Lower leg skin (tissue), 3 donors: ENCODE results near the gene HNF4A.

Experiments used
- POLR2A ChIP-seq, 2 donors: fragments of 450-650 bp; IDR thresholded peaks; one replicate each; pipeline ENCODE4 v1.6.1; 2016 to 2017; ENCODE audit warnings: antibody characterized with exemption in 2 of 2, mild to moderate bottlenecking in 1 of 2, moderate library complexity in 1 of 2
- TF ChIP-seq, protein P1 (sequence below), 3 donors: fragments of 450-650 bp; IDR thresholded peaks; one replicate each; pipeline ENCODE4 v1.5.1; 2016; ENCODE audit warnings: antibody characterized with exemption in 3 of 3, mild to moderate bottlenecking in 3 of 3, moderate library complexity in 2 of 3

- TF ChIP-seq, protein P1, sequence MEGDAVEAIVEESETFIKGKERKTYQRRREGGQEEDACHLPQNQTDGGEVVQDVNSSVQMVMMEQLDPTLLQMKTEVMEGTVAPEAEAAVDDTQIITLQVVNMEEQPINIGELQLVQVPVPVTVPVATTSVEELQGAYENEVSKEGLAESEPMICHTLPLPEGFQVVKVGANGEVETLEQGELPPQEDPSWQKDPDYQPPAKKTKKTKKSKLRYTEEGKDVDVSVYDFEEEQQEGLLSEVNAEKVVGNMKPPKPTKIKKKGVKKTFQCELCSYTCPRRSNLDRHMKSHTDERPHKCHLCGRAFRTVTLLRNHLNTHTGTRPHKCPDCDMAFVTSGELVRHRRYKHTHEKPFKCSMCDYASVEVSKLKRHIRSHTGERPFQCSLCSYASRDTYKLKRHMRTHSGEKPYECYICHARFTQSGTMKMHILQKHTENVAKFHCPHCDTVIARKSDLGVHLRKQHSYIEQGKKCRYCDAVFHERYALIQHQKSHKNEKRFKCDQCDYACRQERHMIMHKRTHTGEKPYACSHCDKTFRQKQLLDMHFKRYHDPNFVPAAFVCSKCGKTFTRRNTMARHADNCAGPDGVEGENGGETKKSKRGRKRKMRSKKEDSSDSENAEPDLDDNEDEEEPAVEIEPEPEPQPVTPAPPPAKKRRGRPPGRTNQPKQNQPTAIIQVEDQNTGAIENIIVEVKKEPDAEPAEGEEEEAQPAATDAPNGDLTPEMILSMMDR (IDR thresholded peaks at IDR 0.05) = no peak
- no peak for TF ChIP-seq POLR2A (IDR thresholded peaks at IDR 0.05)
These were observed 58.8 kb downstream of the HNF4A start for GRCh38 chr20:44414346-44414714.
